HG03064 (cell line): ENCODE data around the gene EPB41L3.
"Not testable (repeated sequence)": the region's sequence is repeated elsewhere in the genome, so short reads cannot be mapped to it uniquely, and the experiment has no call there.

Experiments used
- ATAC-seq: cut with Tn5 transposase; IDR thresholded peaks from one replicate; pipeline ENCODE4 v1.9.1; 2021; ENCODE audit warnings: low read depth; ENCODE audit not compliant: unreplicated experiment

The EPB41L3 gene

GRCh38 chr18:5503740-5504139, 40.1 kb downstream of the EPB41L3 start:
- ATAC-seq, result no peak

DNA sequence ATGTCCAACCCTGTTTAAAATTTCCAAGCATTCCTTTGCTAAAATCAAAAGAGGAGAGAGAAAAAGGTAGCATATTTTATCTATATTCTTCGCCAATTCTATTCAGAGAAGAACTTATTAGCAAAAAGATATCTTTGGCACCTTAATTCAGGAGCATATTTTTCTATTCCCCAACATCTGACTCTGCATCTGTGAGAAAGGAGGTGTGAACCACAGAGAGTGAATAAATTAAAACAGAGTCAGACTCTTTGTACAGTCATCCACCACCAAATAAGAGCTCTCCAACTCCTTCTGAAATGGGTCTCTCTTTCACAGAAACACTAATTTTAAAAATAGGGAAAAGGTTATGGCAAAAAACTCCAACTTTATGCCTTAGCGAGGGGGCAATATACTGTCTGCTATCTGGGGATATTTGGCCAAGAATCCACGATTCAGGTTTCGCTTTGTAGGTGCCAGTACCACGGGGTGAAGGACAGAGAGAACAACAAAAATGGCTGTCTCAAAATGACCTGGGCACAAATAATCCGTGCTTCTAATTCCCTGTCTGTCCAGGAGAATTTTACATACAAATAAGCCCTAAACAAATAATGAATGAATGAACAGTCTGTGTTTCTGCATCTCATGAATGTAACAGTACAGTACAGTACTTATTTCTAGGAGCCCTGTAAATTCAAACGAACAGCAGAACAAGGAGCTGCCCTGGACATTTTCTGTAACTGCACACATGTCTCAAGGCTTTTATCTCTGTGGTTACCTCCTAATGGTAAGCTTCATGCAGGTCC, 43.4 kb downstream of the EPB41L3 start:
- no peak for ATAC-seq

DNA sequence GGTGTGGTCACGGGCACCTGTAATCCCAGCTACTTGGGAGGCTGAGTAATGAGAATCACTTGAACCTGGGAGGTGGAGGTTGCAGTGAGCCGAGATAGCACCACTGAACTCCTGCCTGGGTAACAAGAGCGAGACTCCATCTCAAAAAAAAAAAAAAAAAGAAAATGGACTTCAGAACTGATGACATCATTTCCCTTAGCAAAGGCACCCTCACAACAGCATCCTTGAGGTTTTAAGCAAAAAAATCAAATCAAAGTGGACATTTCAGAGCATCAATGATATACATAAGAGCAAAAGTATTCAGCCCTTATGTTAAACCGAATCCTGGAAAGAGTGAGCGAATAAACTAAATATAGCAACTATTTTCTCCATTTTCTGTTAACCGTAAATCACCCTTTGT, 45.3 kb downstream of the EPB41L3 start:
- ATAC-seq, result no peak

GRCh38 chr18:5496305-5496704, 47.5 kb downstream of the EPB41L3 start:
- no peak for ATAC-seq

- ATAC-seq, result no peak
These were observed 52.9 kb downstream of the EPB41L3 start for GRCh38 chr18:5490753-5491480.

DNA sequence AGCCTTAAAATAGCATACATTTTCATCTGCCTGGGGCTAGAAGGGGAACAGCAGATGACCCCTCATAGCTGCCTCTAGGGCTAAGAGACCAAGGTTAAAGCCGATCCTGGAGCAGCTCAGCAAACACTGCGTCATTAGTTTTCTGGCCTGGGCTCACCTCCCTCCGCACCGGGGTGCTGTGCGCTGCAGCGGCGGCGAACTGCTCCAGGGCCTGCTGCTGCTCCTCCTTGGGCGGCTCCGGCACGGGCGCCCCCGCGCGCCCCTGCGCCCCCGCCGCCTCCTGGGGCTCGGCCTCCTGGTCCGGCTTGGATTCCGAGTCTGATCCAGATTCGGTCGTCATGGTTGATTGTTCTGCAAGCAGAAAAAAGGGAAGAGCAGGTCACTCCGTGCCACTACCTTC, 55.0 kb downstream of the EPB41L3 start:
- ATAC-seq, result no peak

GRCh38 chr18:5488044-5488443, 55.8 kb downstream of the EPB41L3 start:
- ATAC-seq, result not testable (repeated sequence)

GRCh38 chr18:5484526-5484925, 59.3 kb downstream of the EPB41L3 start:
- no peak for ATAC-seq

DNA sequence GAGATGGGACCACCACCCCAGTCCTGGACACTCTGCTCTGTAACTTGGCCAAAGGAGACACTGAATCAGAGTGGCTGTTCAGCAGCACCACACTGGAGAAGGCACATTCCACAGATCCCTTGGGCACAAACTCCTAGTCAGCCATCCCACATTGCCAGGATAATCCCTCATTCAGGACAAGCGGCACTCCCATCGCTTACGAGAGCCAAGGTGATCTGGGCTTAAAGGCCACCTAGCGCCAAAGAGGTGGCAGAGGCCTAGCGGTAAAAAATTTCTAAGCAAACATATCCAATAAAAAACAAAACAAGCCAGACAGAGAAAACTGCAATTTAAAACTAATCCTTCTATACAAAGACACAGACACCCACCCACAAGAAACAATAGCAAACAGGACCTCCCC, 62.2 kb downstream of the EPB41L3 start:
- ATAC-seq, result no peak

GRCh38 chr18:5478261-5478660, 65.5 kb downstream of the EPB41L3 start:
- no peak for ATAC-seq

DNA sequence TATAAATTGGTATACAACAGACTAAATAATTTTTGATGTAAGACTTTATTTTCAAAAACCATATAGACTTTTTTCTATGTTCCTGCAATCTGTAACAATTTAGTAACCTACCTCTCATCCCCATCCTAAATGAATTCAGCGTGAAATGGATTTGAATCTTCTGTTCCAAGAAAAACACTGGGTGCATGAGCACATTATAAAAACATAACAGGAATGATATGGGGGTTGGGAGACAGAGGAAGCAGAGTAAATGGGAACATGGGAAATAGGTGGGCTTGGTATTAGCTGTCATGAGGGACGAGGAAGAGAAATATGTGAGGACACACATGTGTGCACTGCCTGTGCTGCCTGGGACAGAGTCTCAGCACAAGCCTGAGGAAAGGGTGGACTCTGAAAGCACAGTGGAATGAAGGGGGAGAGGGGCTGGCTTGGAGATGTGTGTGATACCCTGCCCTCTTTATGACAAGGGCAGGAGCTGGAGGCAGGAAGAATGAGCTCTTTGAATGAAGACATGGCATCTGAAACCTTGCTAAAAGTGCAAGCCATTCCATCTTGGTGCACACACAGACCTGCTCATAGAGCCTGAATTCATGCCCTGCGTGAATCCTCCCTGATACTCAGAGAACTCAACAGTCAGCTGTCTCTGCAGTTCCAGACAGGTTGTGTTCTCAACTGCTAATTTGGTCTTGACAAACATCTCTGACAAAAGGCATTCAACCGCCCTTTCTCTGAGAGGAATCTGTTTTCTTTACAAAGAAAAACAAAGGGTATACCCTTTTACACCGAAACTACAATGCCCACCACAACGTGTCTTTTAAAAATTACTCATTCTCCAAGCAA, 66.6 kb downstream of the EPB41L3 start:
- no peak for ATAC-seq

GRCh38 chr18:5475267-5475666, 68.5 kb downstream of the EPB41L3 start:
- ATAC-seq, result no peak

DNA sequence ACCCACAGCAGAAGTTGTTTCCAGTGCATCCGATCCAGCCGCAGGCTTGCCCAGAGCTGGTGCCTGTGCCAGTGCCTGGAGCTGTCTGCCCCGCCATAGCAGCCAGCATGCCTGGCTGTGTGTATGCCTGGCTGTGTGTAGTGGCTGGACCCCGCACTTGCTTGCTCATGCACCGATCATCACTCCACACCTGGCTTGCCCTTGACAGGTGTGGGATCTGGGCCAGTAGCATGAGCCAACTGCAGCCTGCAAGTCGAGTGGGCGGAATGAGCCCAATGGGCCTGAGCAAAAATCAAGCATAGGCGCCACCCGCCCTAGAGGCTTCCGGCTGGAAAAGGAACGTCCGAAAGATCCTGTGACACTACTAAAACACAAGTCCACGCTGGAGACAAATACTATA, 74.5 kb downstream of the EPB41L3 start:
- ATAC-seq, result no peak

DNA sequence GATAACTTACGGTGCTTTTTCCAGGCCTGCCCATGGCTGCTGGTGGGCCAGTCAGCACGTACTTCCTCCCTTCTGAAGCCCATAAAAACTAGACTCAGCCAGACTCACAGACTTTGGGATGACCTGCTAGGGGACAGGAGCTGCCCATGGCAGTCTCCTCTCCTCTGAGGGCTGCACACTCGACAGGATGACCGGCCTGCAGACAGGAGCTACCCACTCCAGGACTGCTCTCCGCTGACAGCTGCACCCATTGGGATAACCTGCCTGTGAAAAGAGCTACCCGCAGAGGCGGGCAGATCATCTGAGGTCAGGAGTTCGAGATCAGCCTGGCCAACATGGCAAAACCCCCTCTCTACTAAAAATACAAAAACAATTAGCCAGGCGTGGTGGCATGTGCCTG, 75.4 kb downstream of the EPB41L3 start:
- ATAC-seq, result no peak

DNA sequence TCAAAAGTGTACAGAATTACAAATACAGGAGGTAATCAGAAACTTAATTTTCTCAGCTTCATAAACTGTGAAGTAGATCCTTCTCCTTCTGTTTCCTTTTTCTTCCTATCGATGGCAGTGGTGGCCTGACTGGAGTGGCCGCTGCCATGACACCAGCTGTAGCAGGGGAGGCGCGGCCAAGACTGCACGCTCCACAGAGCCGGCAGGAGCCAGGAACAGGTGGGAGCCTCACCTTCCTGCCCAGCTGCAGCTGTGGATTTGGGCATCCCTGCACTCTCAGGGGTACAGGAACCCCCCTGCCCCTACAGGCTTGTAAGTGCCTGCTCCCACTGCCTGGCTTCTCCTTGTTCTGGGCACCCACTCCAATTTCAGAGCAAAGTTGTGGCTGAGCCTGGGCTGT, 76.1 kb downstream of the EPB41L3 start:
- ATAC-seq, result no peak

DNA sequence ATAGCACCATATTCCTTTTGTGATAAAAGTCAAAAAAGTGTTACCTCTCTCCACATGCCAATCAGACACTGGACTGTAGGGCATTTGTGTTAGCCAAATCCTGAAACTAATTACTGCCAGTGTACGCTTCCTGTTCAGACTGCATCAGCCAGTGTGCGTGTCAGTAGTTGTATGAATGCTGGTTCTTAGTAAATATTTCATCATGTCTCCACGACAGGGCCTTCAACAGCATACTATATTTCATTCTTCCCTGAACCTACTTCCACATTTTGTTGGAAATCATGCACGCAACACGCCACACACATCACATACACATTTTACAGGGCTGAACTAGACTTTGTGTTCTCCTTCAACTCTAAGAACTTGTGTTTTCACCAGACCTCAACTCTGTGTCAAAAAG, 77.5 kb downstream of the EPB41L3 start:
- no peak for ATAC-seq

- ATAC-seq, result no peak
These were observed 79.5 kb downstream of the EPB41L3 start for GRCh38 chr18:5464251-5464650.

- no peak for ATAC-seq
These were observed 80.0 kb downstream of the EPB41L3 start for GRCh38 chr18:5463831-5464230.

- no peak for ATAC-seq
These were observed 80.4 kb downstream of the EPB41L3 start for GRCh38 chr18:5463390-5463789.

- ATAC-seq, result no peak
These were observed 81.6 kb downstream of the EPB41L3 start for GRCh38 chr18:5462227-5462626.

DNA sequence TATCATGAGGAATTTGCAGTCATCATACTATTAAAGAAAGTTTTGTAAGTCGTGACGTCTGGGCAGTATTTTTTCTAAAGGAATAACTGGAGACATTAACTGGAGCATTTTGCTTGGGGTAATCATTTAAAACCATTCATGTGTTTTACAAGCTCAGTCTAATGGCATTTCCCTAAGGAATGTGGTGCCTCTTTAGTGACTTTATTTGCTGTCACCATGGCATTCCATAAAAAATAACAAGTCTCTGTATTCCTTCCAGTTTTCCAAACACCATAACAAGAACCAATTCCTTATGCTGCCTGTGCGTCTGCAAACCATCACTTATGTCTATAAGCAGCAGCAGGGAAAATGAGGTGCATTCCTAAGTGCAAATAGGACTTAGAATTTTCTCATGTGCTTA, 82.8 kb downstream of the EPB41L3 start:
- no peak for ATAC-seq
